Immature natural killer cell (primary cell): ENCODE results near the gene TRAPPC3L. TPM values are rescaled to one million over a fixed set of nuclear protein-coding genes. Genes with fewer than 3 reads are reported as not detected.
"Not testable (repeated sequence)": the region's sequence is repeated elsewhere in the genome, so short reads cannot be mapped to it uniquely, and the experiment has no call there.

Source experiments
- DNase-seq, 3 donors: peaks; one replicate each; pipeline ENCODE4 v3.0.0; 2022; ENCODE audit warnings: mixed read lengths in 1 of 3
- H3K27ac Mint-ChIP-seq, 6 donors: one replicate each; pipeline ENCODE4 v1.8.0; 2020; ENCODE audit warnings: mixed read lengths in 6 of 6, mild to moderate bottlenecking in 5 of 6, inconsistent platforms in 4 of 6, moderate library complexity in 3 of 6
- H3K27me3 Mint-ChIP-seq, 3 donors: one replicate each; pipeline ENCODE4 v1.8.0; 2020 to 2021; ENCODE audit warnings: low read depth in 3 of 3, mild to moderate bottlenecking in 3 of 3, mixed read lengths in 3 of 3, moderate library complexity in 3 of 3, inconsistent platforms in 1 of 3
- H3K36me3 Mint-ChIP-seq, 3 donors: one replicate each; pipeline ENCODE4 v1.8.0; 2020; ENCODE audit warnings: mixed read lengths in 3 of 3, inconsistent platforms in 2 of 3, mild to moderate bottlenecking in 2 of 3
- H3K4me1 Mint-ChIP-seq, 2 donors: one replicate each; pipeline ENCODE4 v1.8.0; 2020; ENCODE audit warnings: inconsistent platforms in 2 of 2, mild to moderate bottlenecking in 2 of 2, mixed read lengths in 2 of 2, moderate library complexity in 1 of 2
- H3K4me3 Mint-ChIP-seq, 5 donors: one replicate each; pipeline ENCODE4 v1.8.0; 2020; ENCODE audit warnings: mild to moderate bottlenecking in 5 of 5, mixed read lengths in 5 of 5, inconsistent platforms in 3 of 5, moderate library complexity in 3 of 5
- H3K9me3 Mint-ChIP-seq, 6 donors: one replicate each; pipeline ENCODE4 v1.8.0; 2020; ENCODE audit warnings: mild to moderate bottlenecking in 6 of 6, mixed read lengths in 6 of 6, inconsistent platforms in 4 of 6, moderate library complexity in 3 of 6
- polyA plus RNA-seq, 3 donors: library from polyadenylated mRNA; unstranded; fragments of 300-500 nt; fragmentation: Illumina TruSeq; gene quantifications; one replicate each; pipeline ENCODE4 v1.2.3, GENCODE V29; 2021

TRAPPC3L gene
- polyA plus RNA-seq, 3 donors from 2014 or later = 0.18 to 0.20 TPM; not detected in 1

GRCh38 chr6:116518621-116519368 lies 26.7 kb downstream of the TRAPPC3L start:
- no peak overlapping the region for H3K4me3 Mint-ChIP-seq
- H3K27ac Mint-ChIP-seq = no peak overlapping the region
- DNase-seq = no peak
- H3K4me1 Mint-ChIP-seq = no peaks in the 10 kb centered on the region
- H3K9me3 Mint-ChIP-seq = no peaks in the 10 kb centered on the region
- no peaks in the 10 kb centered on the region for H3K36me3 Mint-ChIP-seq
- peaks cover 0 to 2% (median 0%) of the 10 kb centered on the region in 3 donors for H3K27me3 Mint-ChIP-seq

- Mint-ChIP-seq H3K4me3 (no peak overlapping the region), H3K36me3 (no peaks in the 10 kb centered on the region), H3K4me1 (no peaks in the 10 kb centered on the region), H3K27me3 (peaks cover 0 to 6% (median 0%) of the 10 kb centered on the region in 3 donors), H3K9me3 (no peaks in the 10 kb centered on the region), H3K27ac (no peak overlapping the region)
- no peak for DNase-seq
Measured at GRCh38 chr6:116515141-116515540, 30.3 kb downstream of the TRAPPC3L start.

- H3K27me3 Mint-ChIP-seq = peaks cover 0 to 6% (median 5%) of the 10 kb centered on the region in 3 donors
- no peaks in the 10 kb centered on the region for H3K36me3 Mint-ChIP-seq
- no peak overlapping the region for H3K27ac Mint-ChIP-seq
- no peaks in the 10 kb centered on the region for H3K4me1 Mint-ChIP-seq
- DNase-seq = no peak
- H3K9me3 Mint-ChIP-seq = no peaks in the 10 kb centered on the region
- no peak overlapping the region for H3K4me3 Mint-ChIP-seq
Measured at GRCh38 chr6:116514111-116514510, 31.4 kb downstream of the TRAPPC3L start.

GRCh38 chr6:116513224-116513875 lies 32.1 kb downstream of the TRAPPC3L start:
- DNase-seq = no peak
- Mint-ChIP-seq H3K4me3 (no peak overlapping the region), H3K27me3 (peaks cover 0 to 6% (median 6%) of the 10 kb centered on the region in 3 donors), H3K27ac (no peak overlapping the region), H3K9me3 (peaks cover 0 to 7% (median 0%) of the 10 kb centered on the region in 6 donors), H3K36me3 (no peaks in the 10 kb centered on the region), H3K4me1 (no peaks in the 10 kb centered on the region)

GRCh38 chr6:116512734-116513133 lies 32.8 kb downstream of the TRAPPC3L start:
- H3K27me3 Mint-ChIP-seq = peaks cover 0 to 7% (median 6%) of the 10 kb centered on the region in 3 donors
- H3K27ac Mint-ChIP-seq = no peak overlapping the region
- peaks cover 0 to 8% (median 0%) of the 10 kb centered on the region in 6 donors for H3K9me3 Mint-ChIP-seq
- H3K4me3 Mint-ChIP-seq = no peak overlapping the region
- no peaks in the 10 kb centered on the region for H3K36me3 Mint-ChIP-seq
- no peak for DNase-seq
- H3K4me1 Mint-ChIP-seq = no peaks in the 10 kb centered on the region

- Mint-ChIP-seq H3K4me3 (no peak overlapping the region), H3K27ac (no peak overlapping the region), H3K27me3 (peaks cover 0 to 7% (median 6%) of the 10 kb centered on the region in 3 donors), H3K4me1 (no peaks in the 10 kb centered on the region), H3K36me3 (no peaks in the 10 kb centered on the region), H3K9me3 (peaks cover 0 to 8% (median 0%) of the 10 kb centered on the region in 6 donors)
- DNase-seq = no peak
Measured at GRCh38 chr6:116512111-116512559, 33.3 kb downstream of the TRAPPC3L start.

- H3K4me1 Mint-ChIP-seq = no peaks in the 10 kb centered on the region
- H3K27ac Mint-ChIP-seq = no peak within 1 kb of the TSS
- H3K4me3 Mint-ChIP-seq = no peak within 1 kb of the TSS
- no peaks in the 10 kb centered on the region for H3K36me3 Mint-ChIP-seq
- DNase-seq = no peak
- peaks cover 0 to 7% (median 6%) of the 10 kb centered on the region in 3 donors for H3K27me3 Mint-ChIP-seq
- peaks cover 0 to 8% (median 0%) of the 10 kb centered on the region in 6 donors for H3K9me3 Mint-ChIP-seq
Measured at GRCh38 chr6:116511424-116512110, 33.9 kb downstream of the TRAPPC3L start, which contains the start of gene CALHM5. Gene CALHM5, plus strand, starts transcription at chr6:116511639. Its CDS starts 58 bp downstream, at chr6:116511697.

- no peak for DNase-seq
- Mint-ChIP-seq H3K9me3 (peaks cover 0 to 8% (median 0%) of the 10 kb centered on the region in 6 donors), H3K4me1 (no peaks in the 10 kb centered on the region), H3K27me3 (peaks cover 0 to 12% (median 9%) of the 10 kb centered on the region in 3 donors), H3K36me3 (peaks cover 0 to 5% (median 0%) of the 10 kb centered on the region in 3 donors), H3K4me3 (no peak overlapping the region), H3K27ac (no peak overlapping the region)
Measured at GRCh38 chr6:116508527-116508926, 37.0 kb downstream of the TRAPPC3L start.

GRCh38 chr6:116507324-116507723 lies 38.2 kb downstream of the TRAPPC3L start:
- Mint-ChIP-seq H3K9me3 (peaks cover 0 to 8% (median 0%) of the 10 kb centered on the region in 6 donors), H3K4me1 (no peaks in the 10 kb centered on the region), H3K27me3 (peaks cover 0 to 12% (median 10%) of the 10 kb centered on the region in 3 donors), H3K27ac (no peak overlapping the region), H3K4me3 (no peak overlapping the region), H3K36me3 (peaks cover 0 to 5% (median 0%) of the 10 kb centered on the region in 3 donors)
- DNase-seq = no peak

- Mint-ChIP-seq H3K4me1 (no peaks in the 10 kb centered on the region), H3K4me3 (no peak overlapping the region), H3K9me3 (peaks cover 0 to 3% (median 0%) of the 10 kb centered on the region in 6 donors), H3K27ac (no peak overlapping the region), H3K36me3 (peaks cover 0 to 5% (median 0%) of the 10 kb centered on the region in 3 donors), H3K27me3 (peaks cover 0 to 7% (median 4%) of the 10 kb centered on the region in 3 donors)
- DNase-seq = no peak
Measured at GRCh38 chr6:116500969-116501433, 44.5 kb downstream of the TRAPPC3L start.

- Mint-ChIP-seq H3K36me3 (peaks cover 0 to 4% (median 4%) of the 10 kb centered on the region in 3 donors), H3K4me1 (no peaks in the 10 kb centered on the region)
Measured at GRCh38 chr6:116497113-116497676, 48.3 kb downstream of the TRAPPC3L start.

GRCh38 chr6:116495161-116495560 lies 50.3 kb downstream of the TRAPPC3L start:
- H3K36me3 Mint-ChIP-seq = peaks cover 0 to 12% (median 4%) of the 10 kb centered on the region in 3 donors
- H3K9me3 Mint-ChIP-seq, H3K27ac Mint-ChIP-seq, H3K27me3 Mint-ChIP-seq, DNase-seq, H3K4me3 Mint-ChIP-seq, H3K4me1 Mint-ChIP-seq: not testable (repeated sequence)

More at GRCh38 chr6:116497113-116497676, 48.3 kb downstream of the TRAPPC3L start:
- H3K27me3 Mint-ChIP-seq = peaks cover 0 to 4% (median 1%) of the 10 kb centered on the region in 3 donors
- H3K4me3 Mint-ChIP-seq = no peak overlapping the region
- no peaks in the 10 kb centered on the region for H3K9me3 Mint-ChIP-seq
- no peak for DNase-seq
- no peak overlapping the region for H3K27ac Mint-ChIP-seq

GRCh38 chr6:116492331-116493067 lies 53.0 kb downstream of the TRAPPC3L start:
- Mint-ChIP-seq H3K9me3 (peaks cover 0 to 5% (median 0%) of the 10 kb centered on the region in 6 donors), H3K4me3 (no peak overlapping the region), H3K27ac (no peak overlapping the region), H3K36me3 (peaks cover 0 to 13% (median 7%) of the 10 kb centered on the region in 3 donors), H3K27me3 (peaks cover 3 to 10% (median 6%) of the 10 kb centered on the region in 3 donors), H3K4me1 (no peaks in the 10 kb centered on the region)
- no peak for DNase-seq
